Measurements from ENCODE around the gene COL17A1.

GRCh38 chr10:104072786-104073185 is 12.9 kb downstream of the COL17A1 start:
- TF ChIP-seq CTCF (IDR thresholded peaks at IDR 0.05) (no peak), POLR2A (IDR thresholded peaks at IDR 0.05) (no peak)
